HL-60/S4 (cell line): ENCODE measurements around the gene DLX4.

Source experiments
- in situ Hi-C: fragments of 300-500 bp; cut with MboI; formaldehyde crosslinking; loops from 2 replicates; pipeline ENCODE4 v1.14.3; 2022; ENCODE audit warnings: low sequenced_read_pairs

The DLX4 gene

GRCh38 chr17:49967621-49968404 lies 1.2 kb upstream of the DLX4 start:
- in situ Hi-C loops = no loop called here

DNA sequence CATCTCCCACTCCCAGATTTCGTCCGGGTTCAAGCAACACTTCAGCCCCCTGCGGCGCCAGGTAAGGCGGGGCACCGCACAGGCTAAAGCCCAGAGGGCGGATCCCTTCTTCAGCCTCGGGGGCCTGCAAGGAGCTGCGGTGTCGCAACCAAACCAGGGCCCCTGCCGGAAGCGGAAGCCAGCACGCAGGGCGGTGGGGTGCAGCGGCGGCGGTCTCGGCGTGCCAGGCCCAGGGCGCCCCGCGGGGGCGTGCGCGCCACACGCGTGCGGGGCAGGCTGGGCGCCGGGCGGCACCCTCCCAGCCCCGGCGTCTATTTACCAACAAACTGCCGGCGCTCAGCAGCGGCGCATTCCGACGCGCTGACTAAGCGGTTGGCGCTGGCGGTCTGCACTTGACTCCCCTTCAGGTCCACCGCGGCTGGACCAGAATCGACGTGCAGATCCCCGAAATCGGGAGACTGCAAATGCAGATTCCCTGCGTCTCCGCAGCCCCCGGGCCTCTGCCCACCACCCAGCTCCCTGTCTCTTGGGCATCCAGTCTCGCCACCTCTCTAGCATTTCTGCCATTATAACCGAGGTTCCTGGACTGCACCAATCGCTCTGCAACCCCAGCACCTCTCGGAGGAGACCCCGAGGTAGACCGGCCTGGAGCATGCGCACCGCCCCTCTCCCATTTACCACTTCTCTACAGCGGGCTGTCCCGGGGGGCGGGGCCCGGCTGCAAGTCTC lies 421 bp upstream of the DLX4 start:
- in situ Hi-C loops = no loop called here

DNA sequence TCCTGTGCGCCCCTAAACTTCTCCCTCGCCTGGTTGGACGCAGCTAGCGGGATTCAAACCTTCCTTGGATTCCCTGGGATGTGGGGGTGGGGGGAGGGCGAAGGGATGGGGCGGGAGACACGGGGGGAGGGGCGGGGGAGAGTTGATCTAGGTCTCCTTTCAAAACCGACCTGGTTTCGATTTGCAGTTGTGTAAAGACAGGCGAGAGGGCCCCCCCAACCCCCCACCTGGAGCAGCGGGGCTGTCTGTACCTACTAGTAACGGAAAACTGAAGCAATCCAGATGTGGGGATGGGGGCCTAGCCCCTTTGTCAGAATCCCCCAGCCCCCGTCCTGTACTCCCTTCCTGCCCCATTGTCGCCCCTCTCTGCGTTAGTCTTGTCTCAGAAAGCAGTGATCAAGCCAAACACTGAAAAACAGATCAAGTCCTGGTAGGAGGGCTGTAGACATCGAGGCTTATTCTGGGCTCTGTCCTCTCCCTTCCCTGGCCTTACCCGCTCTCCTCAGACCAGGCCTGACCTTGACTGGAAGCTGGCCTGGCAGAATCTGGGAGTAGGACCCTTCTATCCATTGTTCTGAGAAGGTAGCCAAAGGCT lies 902 bp downstream of the DLX4 start:
- in situ Hi-C loops = no loop called here

DNA sequence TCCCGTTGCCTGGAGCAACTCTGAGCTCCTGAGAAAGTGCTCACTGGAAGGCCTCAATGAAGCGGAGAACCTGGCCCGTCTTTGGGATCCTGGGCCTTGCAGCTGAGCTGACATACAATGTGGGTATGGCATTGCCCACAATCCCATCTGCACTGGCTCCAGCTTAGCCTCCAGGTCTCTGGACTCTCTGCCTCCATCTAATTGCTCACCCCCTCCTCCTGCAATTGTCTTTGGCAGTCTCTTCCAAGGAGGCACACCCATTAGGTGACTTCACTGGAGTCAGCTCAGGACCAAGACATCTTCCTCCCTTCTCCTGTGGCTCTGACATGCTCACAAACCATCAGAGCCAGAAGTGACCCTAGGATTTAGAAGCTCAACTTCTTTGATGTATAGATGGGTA lies 1.5 kb downstream of the DLX4 start:
- in situ Hi-C loops = no loop called here

DNA sequence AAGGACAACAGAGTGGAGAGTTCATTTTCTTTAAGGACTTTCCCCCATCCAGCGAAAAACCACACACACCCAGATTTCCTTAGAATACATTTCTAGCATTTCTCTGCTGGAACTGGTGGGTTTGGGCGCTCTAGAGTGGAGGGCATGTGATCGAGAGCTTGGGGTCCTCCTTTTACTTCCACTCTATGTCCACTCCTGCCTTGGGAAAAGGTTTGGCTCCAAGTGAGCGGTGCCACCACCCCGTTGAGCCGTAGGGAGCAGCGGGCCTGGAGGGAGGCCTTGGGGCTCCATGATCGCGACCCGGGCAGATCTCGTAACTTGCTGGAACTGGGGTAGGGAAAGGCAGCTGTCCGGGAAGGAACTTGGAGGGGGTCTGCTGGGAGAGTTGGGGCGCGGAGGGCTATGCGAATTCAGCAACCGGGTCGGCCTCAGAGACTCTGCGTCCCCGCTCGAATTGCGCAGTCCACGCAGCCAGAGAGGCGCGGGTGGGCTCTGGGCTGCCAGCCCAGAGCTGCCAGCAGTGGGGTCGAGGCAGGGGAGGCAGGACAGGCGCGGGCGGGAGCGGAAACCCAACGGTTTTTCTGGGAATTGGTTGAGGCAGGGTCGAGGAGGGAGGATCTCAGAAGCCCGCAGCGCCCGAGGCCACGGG lies 2.3 kb downstream of the DLX4 start:
- in situ Hi-C loops = no loop called here

DNA sequence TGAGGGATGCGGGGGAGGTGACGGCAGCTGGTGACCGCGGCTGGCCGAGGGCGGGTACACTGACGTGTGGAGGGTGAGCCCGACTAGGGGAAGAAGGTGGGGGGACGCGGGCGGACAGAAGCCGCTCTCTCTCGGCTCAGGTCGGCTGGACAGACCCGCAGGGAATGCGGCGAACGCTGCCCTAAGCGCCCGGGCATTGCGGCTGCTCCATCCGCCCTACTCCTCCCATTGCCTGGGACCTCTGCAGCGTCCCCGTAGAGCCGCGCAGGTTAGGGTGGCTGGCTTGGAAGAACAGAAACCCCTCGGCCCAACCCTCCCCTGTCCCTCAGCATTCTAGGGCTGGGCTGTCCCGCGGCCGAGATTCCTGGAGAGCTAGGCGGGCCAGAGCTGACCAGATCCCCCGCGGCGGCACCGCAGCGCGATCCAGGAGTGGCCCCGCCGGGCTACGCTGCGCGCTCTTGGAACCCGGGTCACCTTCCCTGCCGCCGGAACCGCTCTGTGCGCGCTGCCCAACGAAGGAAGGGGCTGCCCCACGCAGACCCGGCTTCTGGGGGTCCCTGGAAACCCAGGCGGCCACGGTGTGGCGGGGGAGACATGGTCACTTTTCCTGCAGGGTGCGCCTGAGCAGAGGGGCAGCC lies 3.0 kb downstream of the DLX4 start:
- in situ Hi-C loops = no loop called here

GRCh38 chr17:49972486-49973270 lies 3.7 kb downstream of the DLX4 start:
- in situ Hi-C loops = no loop called here

DNA sequence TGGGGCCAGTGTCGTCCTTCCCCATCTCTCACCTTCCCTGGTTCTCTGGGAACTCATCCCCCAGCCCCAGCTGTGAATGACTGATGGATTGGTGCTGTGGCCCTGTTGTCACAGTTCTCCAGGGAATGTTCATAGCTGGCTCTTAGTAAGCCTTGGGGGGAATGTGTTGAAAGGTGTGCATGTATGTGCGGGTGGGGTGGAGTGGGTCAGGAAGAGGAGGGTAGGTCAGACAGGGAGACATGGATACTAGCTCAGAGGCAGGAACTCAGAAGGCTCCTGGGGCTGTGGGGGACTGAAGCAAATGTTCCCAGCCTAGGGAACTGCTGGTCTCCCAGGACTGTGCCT lies 4.3 kb downstream of the DLX4 start:
- in situ Hi-C loops = no loop called here

- in situ Hi-C loops = no loop called here
Measured at GRCh38 chr17:49975531-49975930, 6.5 kb downstream of the DLX4 start.

GRCh38 chr17:49976163-49976827 lies 7.3 kb downstream of the DLX4 start:
- in situ Hi-C loops = no loop called here

DNA sequence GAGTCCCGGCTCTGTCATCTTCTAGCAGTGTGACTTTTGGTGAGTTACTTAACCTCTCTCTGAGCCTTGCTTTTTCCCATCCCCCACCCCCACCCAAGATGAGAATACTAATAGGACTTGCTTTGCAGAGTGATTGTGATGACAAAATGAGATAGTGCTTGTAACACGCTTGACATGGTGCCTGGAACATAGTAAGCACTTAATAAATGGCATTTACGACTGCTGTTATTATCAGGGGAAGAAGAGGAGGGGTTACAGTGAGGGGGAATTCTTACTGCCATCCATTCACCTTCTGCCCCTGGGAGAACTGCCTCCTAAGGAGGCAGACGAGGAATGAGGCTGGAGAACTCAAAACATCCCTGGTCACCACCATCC lies 7.8 kb downstream of the DLX4 start:
- in situ Hi-C loops = no loop called here

- in situ Hi-C loops = no loop called here
Measured at GRCh38 chr17:49977463-49978389, 8.7 kb downstream of the DLX4 start.

DNA sequence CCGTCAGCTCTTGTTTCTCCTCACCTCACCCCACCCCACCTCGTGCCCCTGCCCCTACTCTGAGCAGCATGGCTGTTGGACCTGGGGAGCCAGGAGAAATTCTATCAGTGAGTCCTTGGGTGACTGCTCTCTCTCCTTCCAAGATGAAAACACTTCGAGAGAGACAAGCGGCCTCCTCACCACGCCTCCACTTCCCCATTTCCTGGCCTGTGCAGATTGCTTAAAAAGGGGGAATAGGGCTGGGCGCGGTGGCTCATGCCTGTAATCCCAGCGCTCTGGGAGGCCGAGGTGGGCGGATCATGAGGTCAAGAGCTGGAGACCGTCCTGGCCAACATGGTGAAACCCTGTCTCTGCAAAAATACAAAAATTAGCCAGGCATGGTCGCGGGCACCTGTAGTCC lies 9.5 kb downstream of the DLX4 start:
- in situ Hi-C loops = no loop called here

DNA sequence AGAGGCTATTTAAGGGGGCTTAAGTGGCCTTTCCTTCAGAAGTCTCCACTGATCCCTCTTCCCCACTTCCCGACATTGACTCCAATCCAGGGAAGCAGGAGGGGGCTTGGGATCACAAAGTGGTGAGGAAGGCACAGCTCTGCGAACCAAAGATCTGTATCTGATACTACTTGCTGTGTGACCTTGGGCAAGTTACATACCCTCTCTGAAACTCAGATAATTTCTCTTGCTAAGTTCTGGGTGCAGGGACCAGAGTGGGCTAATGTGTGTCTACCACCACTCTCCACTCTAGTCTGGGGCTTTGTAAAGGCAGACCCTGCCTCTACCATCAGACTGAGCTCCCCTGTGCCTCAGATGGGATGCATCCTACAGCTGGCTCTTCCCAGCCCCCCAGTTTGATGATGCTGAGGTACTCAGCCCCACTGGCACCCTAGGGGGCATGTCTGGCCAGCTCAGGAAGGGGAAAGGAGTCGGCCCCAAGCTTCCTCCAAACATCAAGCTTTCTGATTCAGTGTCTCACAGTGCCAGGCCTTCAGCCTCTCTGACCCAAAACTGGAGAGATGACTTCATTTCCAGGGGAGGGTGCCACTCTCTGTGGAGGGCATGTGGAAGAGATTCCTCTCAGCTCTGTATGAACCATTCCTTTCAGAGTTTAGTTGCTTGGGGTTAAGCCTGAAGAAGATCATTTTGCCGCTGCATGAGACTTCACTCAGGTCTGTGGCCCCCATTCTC lies 10.9 kb downstream of the DLX4 start:
- in situ Hi-C loops = no loop called here

GRCh38 chr17:49980703-49981197 lies 11.8 kb downstream of the DLX4 start:
- in situ Hi-C loops = no loop called here

- in situ Hi-C loops = no loop called here
Measured at GRCh38 chr17:49984283-49984682, 15.3 kb downstream of the DLX4 start.

DNA sequence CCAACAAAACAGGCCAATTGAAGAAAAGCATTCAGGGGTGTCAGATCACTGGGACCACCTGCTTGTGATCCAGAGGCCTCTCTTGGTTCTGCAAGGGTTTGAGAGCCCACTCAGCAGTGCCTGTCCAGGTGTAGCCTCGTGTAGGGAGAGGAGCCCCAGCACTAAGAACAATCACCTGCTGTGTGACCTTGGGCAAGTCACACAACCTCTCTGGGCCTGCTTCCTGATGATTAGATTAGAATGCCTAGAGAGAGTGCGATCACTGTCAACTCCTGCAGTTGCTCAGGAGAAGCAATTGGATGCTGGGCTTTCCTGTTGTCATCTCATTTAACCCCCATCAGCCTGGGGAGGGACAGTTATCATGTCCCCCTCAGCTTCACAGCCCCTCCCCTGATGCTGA lies 15.8 kb downstream of the DLX4 start:
- in situ Hi-C loops = no loop called here
